ENCODE data around the gene TANGO2.

Gene TANGO2

DNA sequence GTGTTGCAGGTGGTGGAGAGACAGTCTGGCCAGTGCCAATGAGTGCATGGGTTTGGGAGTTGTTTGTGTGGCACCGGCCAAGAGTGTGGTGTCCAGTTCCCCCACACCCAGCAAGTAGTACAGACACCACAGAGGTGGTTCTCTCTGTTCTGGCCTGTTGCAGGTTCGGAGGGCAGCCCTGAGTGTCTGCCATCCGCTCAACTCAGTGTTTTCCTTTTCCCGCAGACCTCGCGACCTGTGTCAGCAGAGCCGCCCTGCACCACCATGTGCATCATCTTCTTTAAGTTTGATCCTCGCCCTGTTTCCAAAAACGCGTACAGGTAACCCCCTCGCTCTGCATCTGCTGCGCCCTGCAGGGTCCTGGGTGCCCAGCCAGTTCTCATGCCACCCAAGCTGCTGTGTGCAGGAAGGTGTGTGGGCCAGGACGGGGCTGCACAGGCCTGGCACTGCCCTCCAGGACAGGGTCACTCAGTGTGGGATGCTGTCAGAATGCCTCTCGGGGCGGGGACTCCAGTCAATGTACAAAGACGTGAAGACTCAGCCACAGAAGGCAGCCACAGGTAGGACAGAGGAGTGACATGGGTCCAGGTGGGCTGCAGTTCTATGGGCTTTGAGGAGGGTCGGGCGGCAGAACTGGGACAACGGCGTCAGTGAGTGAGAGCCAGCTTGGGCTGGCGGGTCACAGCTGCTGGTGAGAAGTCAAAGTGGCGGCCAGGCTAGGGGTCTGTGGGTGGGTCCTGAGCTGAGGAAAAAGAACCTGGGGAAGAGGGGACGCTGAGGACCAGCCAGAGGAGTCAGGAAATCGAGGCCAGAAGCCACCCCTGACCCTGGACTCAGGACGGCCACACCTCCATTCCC, 15.9 kb downstream of the TANGO2 start:
- TF ChIP-seq, protein P1, sequence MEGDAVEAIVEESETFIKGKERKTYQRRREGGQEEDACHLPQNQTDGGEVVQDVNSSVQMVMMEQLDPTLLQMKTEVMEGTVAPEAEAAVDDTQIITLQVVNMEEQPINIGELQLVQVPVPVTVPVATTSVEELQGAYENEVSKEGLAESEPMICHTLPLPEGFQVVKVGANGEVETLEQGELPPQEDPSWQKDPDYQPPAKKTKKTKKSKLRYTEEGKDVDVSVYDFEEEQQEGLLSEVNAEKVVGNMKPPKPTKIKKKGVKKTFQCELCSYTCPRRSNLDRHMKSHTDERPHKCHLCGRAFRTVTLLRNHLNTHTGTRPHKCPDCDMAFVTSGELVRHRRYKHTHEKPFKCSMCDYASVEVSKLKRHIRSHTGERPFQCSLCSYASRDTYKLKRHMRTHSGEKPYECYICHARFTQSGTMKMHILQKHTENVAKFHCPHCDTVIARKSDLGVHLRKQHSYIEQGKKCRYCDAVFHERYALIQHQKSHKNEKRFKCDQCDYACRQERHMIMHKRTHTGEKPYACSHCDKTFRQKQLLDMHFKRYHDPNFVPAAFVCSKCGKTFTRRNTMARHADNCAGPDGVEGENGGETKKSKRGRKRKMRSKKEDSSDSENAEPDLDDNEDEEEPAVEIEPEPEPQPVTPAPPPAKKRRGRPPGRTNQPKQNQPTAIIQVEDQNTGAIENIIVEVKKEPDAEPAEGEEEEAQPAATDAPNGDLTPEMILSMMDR (IDR thresholded peaks at IDR 0.05; ENCODE audit: low read depth, low read length, missing control alignments), result no peak
- H3K4me3 ChIP-seq (ENCODE audit: low read depth, low read length), result no peak overlapping the region
- in situ Hi-C loops (cut with HindIII; ENCODE audit: low sequenced_read_pairs), result no loop called here
- DNase-seq (ENCODE audit: low read depth), result no peak

DNA sequence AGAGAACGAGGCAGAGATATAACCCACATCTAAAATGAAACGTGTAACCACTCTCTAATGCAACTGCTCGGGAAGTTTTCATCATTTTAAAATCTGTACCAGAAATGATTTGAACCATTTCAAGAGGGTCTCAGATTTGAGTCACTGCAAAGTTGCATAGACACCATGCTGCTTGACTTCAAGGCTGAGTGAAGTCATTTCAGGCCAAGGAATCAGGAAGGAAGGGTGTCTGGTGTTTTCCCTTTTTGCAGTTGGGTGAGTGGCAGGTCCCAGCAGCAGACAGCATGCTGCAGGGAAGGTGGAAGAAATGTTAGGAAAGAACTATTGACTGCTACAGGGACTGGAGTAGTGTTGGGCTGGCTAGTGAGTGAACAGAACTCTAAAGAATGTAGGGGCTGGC, 16.5 kb downstream of the TANGO2 start:
- in situ Hi-C loops (cut with HindIII; ENCODE audit: low sequenced_read_pairs), result no loop called here
- no peak for DNase-seq (ENCODE audit: low read depth)
- H3K4me3 ChIP-seq (ENCODE audit: low read depth, low read length), result no peak overlapping the region
- TF ChIP-seq, protein P1 (IDR thresholded peaks at IDR 0.05; ENCODE audit: low read depth, low read length, missing control alignments), result no peak

DNA sequence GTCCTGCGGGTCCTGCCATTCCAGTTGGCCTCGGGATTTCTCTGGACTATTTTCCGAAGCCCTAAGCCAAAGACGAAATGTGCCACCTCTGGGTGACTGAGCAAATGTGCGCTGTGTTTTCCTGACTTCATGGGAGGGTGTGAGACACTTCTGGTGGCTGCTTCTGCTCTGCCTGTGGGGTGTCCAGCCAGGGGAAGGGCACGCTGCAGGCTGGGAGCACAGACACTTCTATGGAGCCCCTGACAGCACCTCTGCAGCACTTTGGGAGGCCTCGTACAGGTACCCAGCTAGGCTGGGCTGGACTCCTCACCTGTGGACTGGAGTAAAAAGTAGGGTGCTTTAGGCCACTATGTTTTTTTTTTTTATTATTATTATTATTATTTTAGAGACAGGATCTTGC, 17.7 kb downstream of the TANGO2 start:
- in situ Hi-C loops (cut with HindIII; ENCODE audit: low sequenced_read_pairs), result no loop called here
- TF ChIP-seq, protein P1 (IDR thresholded peaks at IDR 0.05; ENCODE audit: low read depth, low read length, missing control alignments), result no peak
- H3K4me3 ChIP-seq (ENCODE audit: low read depth, low read length), result no peak overlapping the region
- no peak for DNase-seq (ENCODE audit: low read depth)

DNA sequence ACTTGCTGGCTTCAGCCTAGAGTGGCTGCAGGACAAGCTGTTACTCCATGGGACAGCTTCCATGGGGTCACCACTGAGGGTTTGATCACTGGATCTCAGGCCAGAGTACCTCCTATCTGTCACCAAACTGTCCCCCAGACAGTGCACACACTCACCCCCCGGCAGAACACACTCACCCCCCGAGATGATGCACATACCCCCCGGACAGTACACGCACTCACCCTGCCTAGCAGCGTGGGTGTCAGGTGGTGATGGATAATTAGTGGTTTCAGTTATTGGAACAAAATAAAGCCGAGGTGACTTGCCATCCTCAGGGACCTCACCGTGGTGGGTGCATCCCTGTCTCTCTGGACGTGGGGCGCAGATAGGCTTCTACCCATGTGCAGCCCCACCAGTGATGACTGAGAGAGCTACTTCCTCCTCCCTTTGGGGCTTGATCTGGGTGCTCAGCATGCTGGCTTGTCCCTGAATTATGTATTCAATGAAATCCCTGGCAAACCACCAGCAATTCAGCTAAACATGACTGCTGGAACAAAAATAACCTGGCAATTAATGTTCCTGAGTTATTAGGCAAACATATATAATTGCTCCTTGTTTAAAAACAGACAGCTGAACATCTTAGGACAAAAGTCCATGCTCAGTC, 18.9 kb downstream of the TANGO2 start:
- TF ChIP-seq, protein P1 (IDR thresholded peaks at IDR 0.05; ENCODE audit: low read depth, low read length, missing control alignments), result no peak
- H3K4me3 ChIP-seq (ENCODE audit: low read depth, low read length), result no peak overlapping the region
- in situ Hi-C loops (cut with HindIII; ENCODE audit: low sequenced_read_pairs), result no loop called here
- no peak for DNase-seq (ENCODE audit: low read depth)

DNA sequence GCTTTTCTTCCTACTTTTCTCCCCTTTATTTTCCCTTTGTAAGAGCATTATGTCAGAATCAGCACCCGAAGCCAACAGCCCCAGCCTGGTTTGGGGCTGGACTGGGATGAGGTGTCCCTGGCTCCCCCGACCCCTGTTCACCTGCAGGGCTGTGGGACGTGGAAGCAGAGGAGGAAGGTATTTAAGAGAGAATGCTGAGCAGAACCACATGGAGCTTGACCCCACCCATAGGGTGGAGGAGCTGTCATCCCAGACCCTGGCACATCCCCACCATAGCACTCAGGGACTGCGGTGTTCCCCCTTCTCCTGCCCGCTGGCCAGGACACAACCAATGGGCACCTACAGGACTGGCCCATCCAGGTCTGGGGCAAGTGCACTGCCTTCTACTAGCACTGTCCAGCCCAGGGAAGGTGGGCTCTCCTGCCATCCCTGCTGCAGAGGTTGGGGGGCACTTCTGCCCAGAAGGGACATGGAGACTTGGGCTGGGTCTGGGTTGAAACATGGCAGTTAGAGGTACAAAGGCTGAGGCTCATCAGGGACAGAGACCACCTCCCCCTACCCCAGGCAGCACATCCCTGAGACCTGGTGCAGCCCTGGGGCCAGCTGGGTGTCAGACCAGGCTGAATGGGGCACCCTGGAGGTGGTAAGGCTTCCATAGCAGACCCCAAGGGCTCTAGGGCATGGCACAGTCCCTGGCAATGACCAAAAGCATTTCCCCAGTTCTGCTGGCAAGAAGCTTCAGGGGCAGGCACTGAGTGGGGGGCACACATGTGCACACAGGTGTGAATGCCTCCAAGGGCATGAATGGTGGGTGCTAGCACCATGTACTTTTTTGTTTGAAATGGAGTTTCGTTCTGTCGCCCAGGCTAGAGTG, 19.7 kb downstream of the TANGO2 start:
- in situ Hi-C loops (cut with HindIII; ENCODE audit: low sequenced_read_pairs), result no loop called here
- TF ChIP-seq, protein P1 (IDR thresholded peaks at IDR 0.05; ENCODE audit: low read depth, low read length, missing control alignments), result no peak

More for the DNA sequence above, 19.7 kb downstream of the TANGO2 start:
- DNase-seq (ENCODE audit: low read depth), result no peak
- no peak overlapping the region for H3K4me3 ChIP-seq (ENCODE audit: low read depth, low read length)

Data from astrocyte of the cerebellum (primary cell).